K562 (cell line): Measurements from ENCODE around the gene SOCS2.

Experiments used
- CTCF ChIP-seq, 3 experiments: IDR thresholded peaks in 2 of 3; conservative IDR thresholded peaks in 1 of 3; 2 replicates each; pipeline ENCODE4 v1.5.1; 2011 to 2012; ENCODE audit warnings: low read length in 3 of 3, mild to moderate bottlenecking in 3 of 3, control low read depth in 2 of 3, improper control_type of control experiment in 1 of 3, inconsistent platforms in 1 of 3, low read depth in 1 of 3, mixed read lengths in 1 of 3, moderate library complexity in 1 of 3; ENCODE audit not compliant: insufficient read depth in 2 of 3
- GTF2F1 ChIP-seq: IDR thresholded peaks from 2 replicates; pipeline ENCODE4 v1.6.1; 2011; ENCODE audit warnings: low read depth, low read length, improper control_type of control experiment
- POLR2A ChIP-seq: fragments of 450-650 bp; conservative IDR thresholded peaks from 2 replicates; pipeline ENCODE4 v1.6.1; 2016
- PPARD ChIP-seq: fragments of 250-450 bp; sonication (Bioruptor Pico); IDR thresholded peaks from 2 replicates; pipeline ENCODE4 v1.8.0; 2022; ENCODE audit warnings: inconsistent platforms, mild to moderate bottlenecking, moderate library complexity
- ZNF717 ChIP-seq: fragments of 250-450 bp; sonication (Bioruptor Pico); IDR thresholded peaks from 2 replicates; pipeline ENCODE4 v1.5.0; 2021
- ZSCAN29 ChIP-seq: fragments of 450-650 bp; IDR thresholded peaks from 2 replicates; pipeline ENCODE4 v1.6.1; 2017
- TF ChIP-seq, protein P1 (sequence below): sonication (generic); formaldehyde crosslinking; IDR thresholded peaks from 2 replicates; pipeline ENCODE4 v1.8.1; 2023; ENCODE audit warnings: mild to moderate bottlenecking, missing genetic modification reagents
- TF ChIP-seq, protein P2 (sequence below): sonication (generic); formaldehyde crosslinking; IDR thresholded peaks from 2 replicates; pipeline ENCODE4 v1.8.1; 2023; ENCODE audit warnings: mild to moderate bottlenecking, missing genetic modification reagents
- TF ChIP-seq, protein P3 (sequence below): fragments of 450-650 bp; formaldehyde crosslinking; IDR thresholded peaks from 2 replicates; pipeline ENCODE4 v1.4.0; 2022; ENCODE audit warnings: missing genetic modification characterization

DNA sequence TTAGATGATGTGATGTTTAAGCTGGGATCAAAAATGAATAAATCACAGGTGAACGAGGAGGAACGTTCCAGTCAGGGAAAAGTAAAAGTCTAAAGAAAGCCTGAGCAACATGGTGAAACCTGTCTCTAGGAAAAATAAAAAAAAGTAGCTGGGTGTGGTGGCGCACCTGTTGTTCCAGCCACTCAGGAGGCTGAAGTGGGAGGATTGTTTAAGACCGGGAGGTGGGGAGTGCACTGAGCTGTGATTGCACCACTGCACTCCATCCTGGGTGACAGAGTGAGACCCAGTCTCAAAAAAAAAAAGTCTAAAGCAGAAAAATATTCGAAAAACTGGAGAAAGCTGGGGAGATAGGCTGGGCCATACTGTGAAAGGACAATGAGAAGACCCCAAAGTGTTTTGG, 39.2 kb upstream of the SOCS2 start:
- TF ChIP-seq PPARD (CRISPR knock-in tag) (no peak), ZNF717 (CRISPR knock-in tag) (no peak), POLR2A (no peak), CTCF (IDR thresholded peaks at IDR 0.05 in 2 of 3, conservative IDR thresholded peaks at IDR 0.05 in 1 of 3; ENCODE audit: insufficient read depth in 2 of 3, low read depth in 1 of 3, low read length in 3 of 3) (no peak), GTF2F1 (no peak), ZSCAN29 (no peak)
- TF ChIP-seq, protein P1, sequence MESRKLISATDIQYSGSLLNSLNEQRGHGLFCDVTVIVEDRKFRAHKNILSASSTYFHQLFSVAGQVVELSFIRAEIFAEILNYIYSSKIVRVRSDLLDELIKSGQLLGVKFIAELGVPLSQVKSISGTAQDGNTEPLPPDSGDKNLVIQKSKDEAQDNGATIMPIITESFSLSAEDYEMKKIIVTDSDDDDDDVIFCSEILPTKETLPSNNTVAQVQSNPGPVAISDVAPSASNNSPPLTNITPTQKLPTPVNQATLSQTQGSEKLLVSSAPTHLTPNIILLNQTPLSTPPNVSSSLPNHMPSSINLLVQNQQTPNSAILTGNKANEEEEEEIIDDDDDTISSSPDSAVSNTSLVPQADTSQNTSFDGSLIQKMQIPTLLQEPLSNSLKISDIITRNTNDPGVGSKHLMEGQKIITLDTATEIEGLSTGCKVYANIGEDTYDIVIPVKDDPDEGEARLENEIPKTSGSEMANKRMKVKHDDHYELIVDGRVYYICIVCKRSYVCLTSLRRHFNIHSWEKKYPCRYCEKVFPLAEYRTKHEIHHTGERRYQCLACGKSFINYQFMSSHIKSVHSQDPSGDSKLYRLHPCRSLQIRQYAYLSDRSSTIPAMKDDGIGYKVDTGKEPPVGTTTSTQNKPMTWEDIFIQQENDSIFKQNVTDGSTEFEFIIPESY (CRISPR knock-in tag): no peak
- TF ChIP-seq, protein P2, sequence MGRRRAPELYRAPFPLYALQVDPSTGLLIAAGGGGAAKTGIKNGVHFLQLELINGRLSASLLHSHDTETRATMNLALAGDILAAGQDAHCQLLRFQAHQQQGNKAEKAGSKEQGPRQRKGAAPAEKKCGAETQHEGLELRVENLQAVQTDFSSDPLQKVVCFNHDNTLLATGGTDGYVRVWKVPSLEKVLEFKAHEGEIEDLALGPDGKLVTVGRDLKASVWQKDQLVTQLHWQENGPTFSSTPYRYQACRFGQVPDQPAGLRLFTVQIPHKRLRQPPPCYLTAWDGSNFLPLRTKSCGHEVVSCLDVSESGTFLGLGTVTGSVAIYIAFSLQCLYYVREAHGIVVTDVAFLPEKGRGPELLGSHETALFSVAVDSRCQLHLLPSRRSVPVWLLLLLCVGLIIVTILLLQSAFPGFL (CRISPR knock-in tag): no peak
- TF ChIP-seq, protein P3, sequence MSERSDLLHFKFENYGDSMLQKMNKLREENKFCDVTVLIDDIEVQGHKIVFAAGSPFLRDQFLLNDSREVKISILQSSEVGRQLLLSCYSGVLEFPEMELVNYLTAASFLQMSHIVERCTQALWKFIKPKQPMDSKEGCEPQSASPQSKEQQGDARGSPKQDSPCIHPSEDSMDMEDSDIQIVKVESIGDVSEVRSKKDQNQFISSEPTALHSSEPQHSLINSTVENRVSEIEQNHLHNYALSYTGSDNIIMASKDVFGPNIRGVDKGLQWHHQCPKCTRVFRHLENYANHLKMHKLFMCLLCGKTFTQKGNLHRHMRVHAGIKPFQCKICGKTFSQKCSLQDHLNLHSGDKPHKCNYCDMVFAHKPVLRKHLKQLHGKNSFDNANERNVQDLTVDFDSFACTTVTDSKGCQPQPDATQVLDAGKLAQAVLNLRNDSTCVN (CRISPR knock-in tag): no peak
